ENCODE measurements around the gene B3GNT3.
A peak's percentile ranks its signal among the peaks of the same experiment; 100 is the strongest.

B3GNT3 gene, protein sequence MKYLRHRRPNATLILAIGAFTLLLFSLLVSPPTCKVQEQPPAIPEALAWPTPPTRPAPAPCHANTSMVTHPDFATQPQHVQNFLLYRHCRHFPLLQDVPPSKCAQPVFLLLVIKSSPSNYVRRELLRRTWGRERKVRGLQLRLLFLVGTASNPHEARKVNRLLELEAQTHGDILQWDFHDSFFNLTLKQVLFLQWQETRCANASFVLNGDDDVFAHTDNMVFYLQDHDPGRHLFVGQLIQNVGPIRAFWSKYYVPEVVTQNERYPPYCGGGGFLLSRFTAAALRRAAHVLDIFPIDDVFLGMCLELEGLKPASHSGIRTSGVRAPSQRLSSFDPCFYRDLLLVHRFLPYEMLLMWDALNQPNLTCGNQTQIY

GRCh38 chr19:17794731-17795494, at the start of gene B3GNT3:
Gene B3GNT3, plus strand, starts transcription at chr19:17795138. Its CDS starts 12,670 bp downstream, at chr19:17807808.
- DNase-seq = no peak

GRCh38 chr19:17747205-17748098, 47.5 kb upstream of the B3GNT3 start:
- peak; percentile 92 for DNase-seq

GRCh38 chr19:17748884-17749638, 45.9 kb upstream of the B3GNT3 start:
- DNase-seq = no peak

- no peak for DNase-seq
These were observed 45.0 kb upstream of the B3GNT3 start for GRCh38 chr19:17749912-17750317.

- DNase-seq = peak; percentile 83
These were observed 43.6 kb upstream of the B3GNT3 start, which contains the start of gene FCHO1 for GRCh38 chr19:17751103-17751911. Gene FCHO1, plus strand, starts transcription at chr19:17751477. Its CDS starts 3,688 bp downstream, at chr19:17755165.

GRCh38 chr19:17751912-17752273, 43.0 kb upstream of the B3GNT3 start:
- no peak for DNase-seq

DNA sequence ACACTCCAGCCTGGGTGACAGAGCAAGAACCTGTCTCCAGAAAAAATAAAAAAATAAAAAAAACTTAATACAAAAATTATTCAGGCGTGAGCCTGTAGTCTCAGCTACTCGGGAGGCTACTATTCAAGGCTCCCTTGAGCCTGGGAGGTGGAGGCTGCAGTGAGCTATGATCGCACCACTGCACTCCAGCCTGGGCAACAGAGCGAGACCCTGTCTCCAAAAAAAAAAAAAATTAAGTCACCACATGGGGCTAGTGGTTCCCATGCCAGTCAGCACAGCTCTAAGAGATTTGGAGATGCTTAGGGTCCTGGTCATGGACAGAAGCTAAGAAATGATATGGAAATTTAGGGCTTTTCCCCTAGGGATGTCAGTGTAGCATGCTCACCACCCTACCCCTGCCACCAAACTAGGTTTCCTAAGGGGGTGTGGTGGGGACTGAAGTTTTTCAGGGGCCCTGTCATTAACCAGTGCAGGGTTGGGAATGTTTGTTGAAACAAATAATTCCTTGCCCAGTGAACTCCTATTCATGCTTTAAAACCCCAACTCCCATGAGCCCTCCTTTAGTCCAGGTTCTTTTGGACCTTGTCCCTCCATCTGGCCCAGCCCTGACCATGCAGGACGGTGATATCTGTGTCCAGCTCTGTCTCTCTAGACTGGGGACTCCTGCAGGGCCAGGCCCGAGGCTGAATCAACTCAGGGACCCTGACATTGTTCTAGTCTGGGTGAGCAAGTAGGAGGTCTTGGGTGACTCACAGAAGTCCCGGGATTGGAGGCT, 41.9 kb upstream of the B3GNT3 start:
- no peak for DNase-seq

DNA sequence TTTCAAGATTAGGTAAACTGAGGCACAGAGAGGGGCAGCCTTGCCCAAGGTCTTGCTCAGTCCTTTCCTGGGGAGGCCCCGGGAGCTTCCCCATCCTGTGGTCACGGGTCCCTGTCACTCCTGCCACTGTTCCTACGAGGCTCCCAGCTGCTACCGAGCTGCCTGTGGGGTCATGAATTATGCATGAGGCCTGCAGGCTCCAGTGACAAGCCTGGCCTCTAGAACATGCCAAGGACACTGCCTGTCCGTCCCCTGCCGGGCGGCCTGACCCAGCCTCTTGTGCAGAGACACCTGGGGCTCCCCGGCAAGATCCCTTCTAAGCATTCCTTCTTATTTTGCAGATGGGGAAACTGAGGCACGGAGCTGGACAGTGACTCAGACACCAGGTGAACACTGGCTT, 41.0 kb upstream of the B3GNT3 start:
- no peak for DNase-seq

DNA sequence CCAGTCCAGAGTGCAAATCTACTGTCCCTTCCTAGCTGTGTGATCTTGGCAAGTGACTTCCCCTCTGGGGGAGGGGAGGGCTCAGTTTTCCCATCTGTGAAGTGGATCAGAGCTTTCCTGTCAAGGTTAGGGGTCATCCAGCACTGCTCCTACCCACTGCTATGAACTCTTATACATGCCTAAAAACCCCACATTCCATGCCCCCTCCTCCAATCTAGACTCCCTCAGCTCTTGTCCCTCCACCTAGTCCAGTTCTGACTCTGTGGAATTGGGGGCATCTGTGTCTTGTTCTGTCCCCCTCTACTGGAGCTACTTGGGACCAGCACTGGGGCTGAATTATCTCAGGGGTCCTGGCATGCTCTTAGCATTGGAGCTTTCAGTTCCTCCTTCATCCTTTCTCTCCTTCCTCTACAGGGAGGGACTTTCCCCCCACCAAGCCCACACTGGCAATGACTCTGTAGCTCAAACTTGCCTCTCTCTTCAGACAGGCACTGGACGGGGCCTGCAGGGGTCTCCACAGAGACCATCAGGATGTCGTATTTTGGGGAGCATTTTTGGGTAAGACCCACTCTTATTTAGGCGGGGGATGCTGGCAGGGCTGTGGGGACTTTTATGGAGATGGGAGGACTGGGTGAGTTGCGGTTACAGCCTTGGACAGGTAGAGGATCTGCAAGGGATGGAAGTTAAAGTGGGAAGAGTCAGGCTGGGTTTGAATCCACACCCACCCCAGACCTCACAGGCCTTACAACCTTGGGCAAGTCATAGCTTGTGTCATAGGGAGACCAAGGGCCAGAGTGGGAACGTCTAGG, 40.1 kb upstream of the B3GNT3 start:
- no peak for DNase-seq

- DNase-seq = no peak
These were observed 39.5 kb upstream of the B3GNT3 start for GRCh38 chr19:17755443-17755890.

- DNase-seq = no peak
These were observed 38.8 kb upstream of the B3GNT3 start for GRCh38 chr19:17755977-17756670.

GRCh38 chr19:17757125-17757524, 37.8 kb upstream of the B3GNT3 start:
- DNase-seq = no peak

DNA sequence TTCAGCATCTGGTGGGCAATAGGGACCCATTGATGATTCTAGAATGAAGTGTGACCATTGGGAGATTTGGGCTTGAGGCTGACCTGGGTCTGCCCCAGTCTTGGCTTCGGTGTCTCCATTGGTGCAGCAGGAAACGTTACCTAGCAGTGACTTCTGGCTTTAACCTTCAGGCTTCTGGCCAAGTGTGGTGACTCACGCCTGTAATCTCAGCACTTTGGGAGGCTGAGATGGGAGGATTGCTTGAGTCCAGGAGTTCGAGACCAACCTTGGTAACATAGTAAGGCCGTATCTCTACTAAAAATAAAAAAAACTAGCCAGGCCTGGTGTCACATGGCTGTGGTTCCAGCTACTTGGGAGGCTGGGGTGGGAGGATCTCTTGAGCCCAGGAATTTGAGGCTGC, 36.4 kb upstream of the B3GNT3 start:
- no peak for DNase-seq

DNA sequence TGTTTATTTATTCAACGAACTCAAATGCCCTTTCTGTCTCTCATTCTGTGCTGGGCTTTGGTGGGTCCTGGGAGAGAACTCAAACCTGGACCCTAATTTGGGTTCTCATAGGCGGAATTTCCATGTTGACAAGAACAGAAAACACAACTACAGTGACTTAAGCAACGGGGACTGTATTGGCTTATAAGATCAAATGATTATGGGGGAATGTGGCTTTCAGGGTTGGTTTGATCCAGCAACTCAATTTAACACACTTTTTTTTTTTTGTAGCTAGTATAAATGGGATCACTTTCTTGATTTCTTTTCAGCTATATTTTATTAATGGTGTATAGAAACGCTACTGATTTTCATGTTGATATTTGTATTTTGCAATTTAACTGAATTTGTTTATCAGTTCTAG, 33.8 kb upstream of the B3GNT3 start:
- no peak for DNase-seq

- DNase-seq = no peak
These were observed 32.3 kb upstream of the B3GNT3 start for GRCh38 chr19:17762505-17763229.

GRCh38 chr19:17764348-17764747, 30.6 kb upstream of the B3GNT3 start:
- no peak for DNase-seq

DNA sequence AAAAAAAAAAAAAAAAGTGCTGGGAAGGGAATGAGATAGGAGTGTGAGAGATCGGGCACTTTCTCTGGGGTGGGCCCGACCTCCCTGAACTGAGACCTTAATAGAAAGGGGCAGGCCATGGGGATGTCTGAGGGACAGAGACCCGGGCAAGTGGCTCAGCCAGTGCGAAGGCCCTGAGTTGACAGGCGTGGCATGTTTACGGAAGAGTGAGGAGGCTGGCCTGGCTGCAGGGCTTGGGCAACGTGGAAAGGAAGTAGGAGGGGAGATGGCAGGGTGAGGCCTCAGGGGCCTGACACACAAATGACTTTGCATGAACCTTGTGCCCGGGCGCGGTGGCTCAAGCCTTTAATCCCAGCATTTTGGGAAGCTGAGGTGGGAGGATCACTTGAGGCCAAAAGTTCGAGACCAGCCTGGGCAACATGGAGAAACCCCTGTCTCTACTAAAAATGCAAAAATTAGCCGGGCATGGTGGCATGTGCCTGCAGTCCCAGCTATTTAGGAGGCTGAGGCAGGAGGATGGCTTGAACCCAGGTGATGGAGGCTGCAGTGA, 29.8 kb upstream of the B3GNT3 start:
- no peak for DNase-seq

- DNase-seq = no peak
These were observed 28.3 kb upstream of the B3GNT3 start for GRCh38 chr19:17766543-17767131.

Data from stimulated activated naive CD4-positive, alpha-beta T cell treated with Interleukin-2 at 50 U/mL for 16 hours (primary cell).